Vagina (tissue), 2 donors: ENCODE measurements around the gene PIAS1. TPM values are rescaled to one million over a fixed set of nuclear protein-coding genes. Genes with fewer than 3 reads are reported as not detected.

Experiments
- DNase-seq, 2 donors: peaks; one replicate each; pipeline ENCODE4 v3.0.0-alpha.2; 2017; ENCODE audit errors: extremely low spot score in 2 of 2
- H3K27ac ChIP-seq: fragments of 200-600 bp; sonication (generic); one replicate; pipeline ENCODE4 v1.5.1; 2019
- H3K27me3 ChIP-seq: fragments of 200-600 bp; sonication (generic); one replicate; pipeline ENCODE4 v1.5.1; 2019
- H3K36me3 ChIP-seq, 2 donors: fragments of 200-600 bp; sonication (generic); one replicate each; pipeline ENCODE4 v1.5.1; 2017 to 2019
- H3K4me1 ChIP-seq: fragments of 200-600 bp; sonication (generic); one replicate; pipeline ENCODE4 v1.5.1; 2019
- H3K4me3 ChIP-seq, 2 donors: fragments of 200-600 bp; sonication (generic); 1 replicate in 1 of 2; 2 replicates in 1 of 2; pipeline ENCODE4 v1.5.1; 2016 to 2019
- H3K9me3 ChIP-seq: fragments of 200-600 bp; sonication (generic); one replicate; pipeline ENCODE4 v1.5.1; 2019
- POLR2A ChIP-seq, 2 donors: fragments of 450-650 bp; IDR thresholded peaks; one replicate each; pipeline ENCODE4 v1.6.1; 2017; ENCODE audit warnings: antibody characterized with exemption in 2 of 2, mild to moderate bottlenecking in 2 of 2, moderate library complexity in 2 of 2
- POLR2AphosphoS5 ChIP-seq, 2 donors: sonication (generic); formaldehyde crosslinking; IDR thresholded peaks; one replicate each; pipeline ENCODE4 v1.9.0; 2017; ENCODE audit warnings: antibody characterized with exemption in 2 of 2, mild to moderate bottlenecking in 2 of 2, low read depth in 1 of 2; ENCODE audit not compliant: insufficient read depth in 1 of 2
- intact Hi-C: fragments of 100-400 bp; cut with DNase I; formaldehyde crosslinking; loops from one replicate; pipeline ENCODE4 v1.15.1; 2023
- total RNA-seq: library from RNA; depleted of rRNA; stranded (reverse); fragments of >200 nt; gene quantifications from one replicate; pipeline ENCODE4 v1.2.3, GENCODE V29; 2016
- TF ChIP-seq, protein P1 (sequence below), 3 experiments: fragments of 450-650 bp in 2 of 3; fragments of 200-600 bp in 1 of 3; sonication (generic) in 1 of 3; IDR thresholded peaks; one replicate each; pipeline ENCODE4 v1.5.1; 2017 to 2019; ENCODE audit warnings: antibody characterized with exemption in 3 of 3, mild to moderate bottlenecking in 2 of 3, moderate library complexity in 2 of 3

PIAS1 gene
- total RNA-seq, 1 donor from 2014 or later, result 88.1 TPM

DNA sequence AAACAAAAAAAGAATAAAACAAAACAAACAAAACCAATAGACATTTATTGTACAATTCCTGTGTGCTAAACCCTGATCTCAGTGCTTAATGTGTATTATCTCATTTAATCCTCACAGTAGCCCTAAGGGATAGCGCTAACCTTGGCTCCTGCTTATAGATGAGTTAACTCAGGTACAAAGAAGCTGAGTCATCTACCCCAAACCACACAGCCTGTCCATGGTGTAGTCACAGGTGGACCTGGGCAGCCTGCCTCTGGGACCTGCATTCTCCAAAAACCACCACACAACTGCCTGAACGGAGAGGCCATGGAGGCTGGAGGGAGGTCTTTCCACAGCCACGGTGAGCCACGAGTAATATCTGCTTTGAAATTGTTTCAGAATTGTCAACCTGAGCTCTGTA, 180.9 kb downstream of the PIAS1 start:
- intact Hi-C loops, result no loop called here
- H3K9me3 ChIP-seq, result no peaks in the 10 kb centered on the region
- no peak for TF ChIP-seq POLR2AphosphoS5 (IDR thresholded peaks at IDR 0.05; ENCODE audit: insufficient read depth in 1 of 2, low read depth in 1 of 2)
- TF ChIP-seq, protein P1, sequence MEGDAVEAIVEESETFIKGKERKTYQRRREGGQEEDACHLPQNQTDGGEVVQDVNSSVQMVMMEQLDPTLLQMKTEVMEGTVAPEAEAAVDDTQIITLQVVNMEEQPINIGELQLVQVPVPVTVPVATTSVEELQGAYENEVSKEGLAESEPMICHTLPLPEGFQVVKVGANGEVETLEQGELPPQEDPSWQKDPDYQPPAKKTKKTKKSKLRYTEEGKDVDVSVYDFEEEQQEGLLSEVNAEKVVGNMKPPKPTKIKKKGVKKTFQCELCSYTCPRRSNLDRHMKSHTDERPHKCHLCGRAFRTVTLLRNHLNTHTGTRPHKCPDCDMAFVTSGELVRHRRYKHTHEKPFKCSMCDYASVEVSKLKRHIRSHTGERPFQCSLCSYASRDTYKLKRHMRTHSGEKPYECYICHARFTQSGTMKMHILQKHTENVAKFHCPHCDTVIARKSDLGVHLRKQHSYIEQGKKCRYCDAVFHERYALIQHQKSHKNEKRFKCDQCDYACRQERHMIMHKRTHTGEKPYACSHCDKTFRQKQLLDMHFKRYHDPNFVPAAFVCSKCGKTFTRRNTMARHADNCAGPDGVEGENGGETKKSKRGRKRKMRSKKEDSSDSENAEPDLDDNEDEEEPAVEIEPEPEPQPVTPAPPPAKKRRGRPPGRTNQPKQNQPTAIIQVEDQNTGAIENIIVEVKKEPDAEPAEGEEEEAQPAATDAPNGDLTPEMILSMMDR (IDR thresholded peaks at IDR 0.05), result no peak
- no peak for TF ChIP-seq POLR2A (IDR thresholded peaks at IDR 0.05)
- H3K27ac ChIP-seq, result no peak overlapping the region
- no peaks in the 10 kb centered on the region for H3K36me3 ChIP-seq
- H3K4me3 ChIP-seq, result no peak overlapping the region
- H3K4me1 ChIP-seq, result peaks cover 7% of the 10 kb centered on the region
- no peaks in the 10 kb centered on the region for H3K27me3 ChIP-seq
- no peak for DNase-seq

DNA sequence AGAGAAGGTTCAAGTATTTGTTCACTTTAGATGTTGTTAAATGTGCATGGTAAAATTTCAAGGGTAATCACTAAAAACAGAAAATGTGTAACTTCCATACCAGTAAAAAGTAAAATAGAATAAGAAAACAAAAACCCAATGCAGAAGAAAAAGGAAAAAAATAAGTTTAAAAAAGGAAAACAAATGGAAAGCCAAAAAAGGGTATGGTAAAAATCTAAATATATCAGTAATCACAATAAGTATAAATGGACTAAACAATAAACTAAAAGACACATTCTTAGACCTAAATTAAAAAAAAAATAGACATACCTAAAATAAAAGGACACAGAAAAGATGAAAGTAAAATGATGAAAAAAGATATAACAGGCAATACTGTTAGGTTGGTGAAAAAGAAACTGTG, 184.9 kb downstream of the PIAS1 start:
- H3K4me3 ChIP-seq, result no peak overlapping the region
- no peaks in the 10 kb centered on the region for H3K9me3 ChIP-seq
- no peak for DNase-seq
- intact Hi-C loops, result no loop called here
- H3K27ac ChIP-seq, result no peak overlapping the region
- H3K36me3 ChIP-seq, result no peaks in the 10 kb centered on the region
- TF ChIP-seq POLR2A (IDR thresholded peaks at IDR 0.05) (no peak), POLR2AphosphoS5 (IDR thresholded peaks at IDR 0.05; ENCODE audit: insufficient read depth in 1 of 2, low read depth in 1 of 2) (no peak)
- TF ChIP-seq, protein P1 (IDR thresholded peaks at IDR 0.05), result no peak
- no peaks in the 10 kb centered on the region for H3K4me1 ChIP-seq
- H3K27me3 ChIP-seq, result no peaks in the 10 kb centered on the region

DNA sequence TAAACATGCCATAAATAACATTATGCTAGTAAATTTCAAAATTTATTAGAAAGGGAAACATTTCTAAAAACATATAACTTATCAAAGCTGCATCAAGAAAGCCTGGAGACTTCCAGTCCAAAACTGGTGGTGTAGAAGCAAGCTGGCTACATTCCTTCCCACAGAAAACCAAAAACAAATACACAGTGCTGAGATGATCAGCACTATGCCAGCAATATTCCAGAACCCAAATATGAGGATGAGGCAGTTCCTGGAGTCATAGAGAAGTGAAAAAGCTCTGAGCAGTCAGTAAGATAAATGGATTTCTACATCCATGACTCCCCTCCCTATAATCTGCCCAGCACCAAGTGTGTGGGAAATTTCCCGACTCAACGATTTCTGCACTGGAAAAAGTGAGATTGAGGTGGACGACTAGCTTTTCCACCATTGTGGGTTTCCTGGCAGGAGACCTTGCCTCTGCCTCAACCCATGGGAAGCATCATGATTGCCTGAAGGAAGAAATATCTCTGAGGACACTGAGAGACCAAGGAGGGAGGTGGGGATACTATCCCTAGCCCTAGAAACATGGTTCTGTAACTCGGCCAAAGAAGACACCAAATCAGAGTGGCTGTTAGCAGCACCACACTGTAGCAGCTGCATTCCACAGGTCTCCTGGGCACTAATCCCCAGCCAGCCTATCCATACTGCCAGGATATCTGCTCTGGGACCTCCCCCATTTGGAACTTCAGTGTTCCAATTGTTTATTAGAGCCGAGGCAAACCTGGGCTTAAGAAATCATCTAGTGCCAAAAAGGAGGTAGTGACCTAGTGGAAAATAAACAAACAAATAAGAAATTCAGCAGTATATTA, 187.2 kb downstream of the PIAS1 start:
- Histone ChIP-seq H3K9me3 (no peaks in the 10 kb centered on the region), H3K27me3 (no peaks in the 10 kb centered on the region)
- no peak for TF ChIP-seq POLR2A (IDR thresholded peaks at IDR 0.05)
- no peak for TF ChIP-seq POLR2AphosphoS5 (IDR thresholded peaks at IDR 0.05; ENCODE audit: insufficient read depth in 1 of 2, low read depth in 1 of 2)
- TF ChIP-seq, protein P1 (IDR thresholded peaks at IDR 0.05), result no peak

More for the DNA sequence above, 187.2 kb downstream of the PIAS1 start:
- no peak for DNase-seq
- no peaks in the 10 kb centered on the region for H3K4me1 ChIP-seq
- intact Hi-C loops, result no loop called here
- H3K27ac ChIP-seq, result no peak overlapping the region
- no peak overlapping the region for H3K4me3 ChIP-seq
- H3K36me3 ChIP-seq, result no peaks in the 10 kb centered on the region

Other genes starting within 250 kb of the PIAS1 start
- 0.25 TPM for gene SKOR1, start 228.8 kb upstream of the PIAS1 start, total RNA-seq
- gene RNU6-1, start 214.3 kb upstream of the PIAS1 start, total RNA-seq, result not detected
- gene CALML4, start 151.0 kb downstream of the PIAS1 start, total RNA-seq, result 6.1 TPM
- gene CLN6, start 175.4 kb downstream of the PIAS1 start, total RNA-seq, result 23.3 TPM
- gene FEM1B, start 223.4 kb downstream of the PIAS1 start, total RNA-seq, result 38.3 TPM